Endothelial cell of umbilical vein (primary cell): ENCODE measurements around the gene TMEM164. TPM values are rescaled to one million over a fixed set of nuclear protein-coding genes. Genes with fewer than 3 reads are reported as not detected.

Experiments
- BruUV-seq: library from RNA; stranded (reverse); fragments of 400-500 nt; replicated peaks from 2 replicates; lab custom pipeline; 2021; lab: Mats Ljungman, UMichigan
- CTCF ChIA-PET: fragments of 300-600, 350-600 bp; sonication (Branson Sonifier 250); formaldehyde crosslinking; loops from one replicate; lab custom pipeline; 2021; ENCODE audit warnings: antibody characterized with exemption, inconsistent platforms; lab: Charles Lee
- POLR2A ChIA-PET: fragments of 300-600, 350-600 bp; sonication (Branson Sonifier 250); formaldehyde crosslinking; loops from one replicate; lab custom pipeline; 2021; ENCODE audit warnings: antibody characterized with exemption, inconsistent platforms; lab: Charles Lee
- DNase-seq: peaks from one replicate; pipeline ENCODE4 v3.0.0-alpha.2; 2011; ENCODE audit warnings: low read depth, low spot score
- FAIRE-seq: peaks from 2 replicates; lab custom pipeline; 2011; peaks lifted over from hg19 to GRCh38; lab: Jason Lieb, UNC
- H2AFZ ChIP-seq: 2 replicates; pipeline ENCODE4 v1.6.0; 2012; ENCODE audit warnings: low read depth, low read length, control low read depth, inconsistent platforms
- H3K27ac ChIP-seq: 2 replicates; pipeline ENCODE4 v1.5.1; 2011; ENCODE audit warnings: low read depth, mild to moderate bottlenecking, control low read depth, low read length, moderate library complexity; ENCODE audit not compliant: insufficient read depth
- H3K27me3 ChIP-seq, 2 experiments: 2 replicates each; pipeline versions ENCODE4 v1.6.0 to v1.6.1; 2011; ENCODE audit warnings: low read length in 2 of 2, mixed read lengths in 1 of 2; ENCODE audit not compliant: control insufficient read depth in 2 of 2, insufficient read depth in 2 of 2
- H3K36me3 ChIP-seq, 2 experiments: 2 replicates in 1 of 2; 3 replicates in 1 of 2; pipeline ENCODE4 v1.5.1; 2011; ENCODE audit warnings: low read length in 2 of 2, mild to moderate bottlenecking in 1 of 2, moderate library complexity in 1 of 2; ENCODE audit not compliant: control insufficient read depth in 2 of 2, insufficient read depth in 2 of 2; ENCODE audit errors: extremely low read depth in 1 of 2
- H3K4me1 ChIP-seq: 3 replicates; pipeline ENCODE4 v1.5.1; 2011; ENCODE audit warnings: mild to moderate bottlenecking, low read length; ENCODE audit not compliant: control insufficient read depth, insufficient read depth; ENCODE audit errors: extremely low read depth
- H3K4me2 ChIP-seq: 2 replicates; pipeline ENCODE4 v1.6.1; 2011; ENCODE audit warnings: low read length, control low read depth, mixed read lengths; ENCODE audit not compliant: insufficient read depth
- H3K4me3 ChIP-seq, 3 experiments: fragments of 200-600 bp in 1 of 3; sonication (generic), shearing (Covaris generic) in 1 of 3; replicated peaks in 1 of 3; 2 replicates each; pipeline ENCODE4 v1.5.1; 2011 to 2016; ENCODE audit warnings: control low read depth in 3 of 3, low read length in 3 of 3, mild to moderate bottlenecking in 2 of 3, inconsistent platforms in 1 of 3, low read depth in 1 of 3, moderate library complexity in 1 of 3; ENCODE audit not compliant: insufficient read depth in 1 of 3
- H3K79me2 ChIP-seq: 2 replicates; pipeline ENCODE4 v1.6.0; 2012; ENCODE audit warnings: low read length, inconsistent platforms; ENCODE audit not compliant: control insufficient read depth, insufficient read depth
- H3K9ac ChIP-seq: replicated peaks from 2 replicates; pipeline ENCODE3; 2011; ENCODE audit warnings: low read length, control low read depth; ENCODE audit not compliant: insufficient read depth; ENCODE audit errors: extremely low read depth
- H3K9me1 ChIP-seq: replicated peaks from 3 replicates; pipeline ENCODE4 v1.6.0; 2011; ENCODE audit warnings: mild to moderate bottlenecking, low read length; ENCODE audit not compliant: control insufficient read depth, insufficient read depth; ENCODE audit errors: extremely low read depth
- H3K9me3 ChIP-seq: replicated peaks from 2 replicates; pipeline ENCODE4 v1.5.1; 2012; ENCODE audit warnings: low read length, inconsistent platforms; ENCODE audit not compliant: control insufficient read depth, insufficient read depth
- H4K20me1 ChIP-seq: replicated peaks from 2 replicates; pipeline ENCODE3; 2011; ENCODE audit warnings: mild to moderate bottlenecking, low read length; ENCODE audit not compliant: control insufficient read depth, insufficient read depth; ENCODE audit errors: extremely low read depth
- EZH2 ChIP-seq: IDR thresholded peaks from 2 replicates; pipeline ENCODE4 v1.6.1; 2012; ENCODE audit warnings: borderline replicate concordance, low read depth, mild to moderate bottlenecking, moderate library complexity, low read length, inconsistent platforms; ENCODE audit not compliant: severe bottlenecking
- FOS ChIP-seq: IDR thresholded peaks from 2 replicates; pipeline ENCODE4 v1.6.1; 2011; ENCODE audit warnings: mild to moderate bottlenecking, low read length, moderate library complexity, borderline replicate concordance; ENCODE audit not compliant: insufficient read depth
- GATA2 ChIP-seq: IDR thresholded peaks from 2 replicates; pipeline ENCODE4 v1.7.0; 2011; ENCODE audit warnings: low read depth, mild to moderate bottlenecking, moderate library complexity, mixed read lengths, low read length; ENCODE audit not compliant: insufficient read length, insufficient read depth
- JUN ChIP-seq: IDR thresholded peaks from 2 replicates; pipeline ENCODE4 v1.6.1; 2011; ENCODE audit warnings: borderline replicate concordance, low read depth; ENCODE audit not compliant: insufficient read length, insufficient read depth
- MYC ChIP-seq: IDR thresholded peaks from one replicate; pipeline ENCODE4 v1.6.1; 2011; ENCODE audit warnings: mild to moderate bottlenecking, low read depth, low read length
- POLR2AphosphoS5 ChIP-seq: IDR thresholded peaks from 2 replicates; pipeline ENCODE4 v1.6.1; 2012; ENCODE audit warnings: low read depth, mild to moderate bottlenecking, control low read depth, low read length, moderate library complexity; ENCODE audit not compliant: insufficient read depth
- dilution Hi-C: fragments of 300-500 bp; cut with MboI; formaldehyde crosslinking; loops from one replicate; pipeline ENCODE4 v1.15.0; 2019; ENCODE audit warnings: low sequenced_read_pairs; ENCODE audit not compliant: extremely low pct_ligation_motif_present
- intact Hi-C: fragments of 100-400 bp; cut with micrococcal nuclease; formaldehyde crosslinking; loops from one replicate; pipeline ENCODE4 v1.10.0; 2022
- polyA plus RNA-seq, 4 experiments: library from polyadenylated mRNA; depleted of rRNA in 3 of 4; stranded (reverse) in 3 of 4; unstranded in 1 of 4; fragments of >200 nt; gene quantifications; 2 replicates each; pipeline versions ENCODE4 v1.2.1 to v1.2.3, GENCODE V29; 2011 to 2012; ENCODE audit warnings: missing spikeins in 1 of 4
- total RNA-seq: library from RNA; stranded (reverse); gene quantifications from 2 replicates; pipeline ENCODE4 v1.2.3, GENCODE V29; 2021

The TMEM164 gene
- total and polyA plus RNA-seq, 2 donors (not counting 3 experiments of a cell fraction or from before 2014, with no cell fraction given): 12.8 to 22.2 TPM

DNA sequence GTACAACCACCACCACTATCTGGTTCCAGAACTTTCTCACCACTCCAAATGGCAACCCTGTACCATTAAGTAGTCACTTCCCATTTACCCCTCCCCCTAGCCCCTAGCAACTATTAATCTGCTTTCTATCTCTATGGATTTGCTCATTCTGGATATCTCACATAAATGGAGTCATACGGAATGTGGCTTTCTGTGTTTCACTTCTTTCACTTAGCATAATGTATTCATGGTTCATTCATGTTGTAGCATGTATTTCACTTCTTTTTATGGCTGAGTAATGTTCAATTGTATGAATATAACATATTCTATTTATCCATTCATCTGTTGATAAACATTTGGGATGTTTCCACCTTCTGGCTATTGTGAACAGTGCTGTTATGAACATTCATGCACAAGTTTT is 210.3 kb downstream of the TMEM164 start:
- Histone ChIP-seq H3K27ac (no peak overlapping the region), H4K20me1 (no peaks in the 10 kb centered on the region), H3K79me2 (no peaks in the 10 kb centered on the region), H3K36me3 (no peaks in the 10 kb centered on the region), H3K27me3 (no peaks in the 10 kb centered on the region), H3K4me3 (no peak overlapping the region), H3K9ac (no peak overlapping the region), H3K9me3 (no peaks in the 10 kb centered on the region), H3K9me1 (no peaks in the 10 kb centered on the region), H2AFZ (no peak overlapping the region), H3K4me1 (peaks cover 21% of the 10 kb centered on the region), H3K4me2 (no peak overlapping the region)
- POLR2A ChIA-PET: no interaction called here
- intact Hi-C loops (loop anchor here (5.0 kb wide), 1 partner anchor 104 kb away; the partner anchor contains the start of gene AMMECR1), dilution Hi-C loops (no loop called here)
- no TSS peak for BruUV-seq
- DNase-seq (no peak), FAIRE-seq (no peak)
- TF ChIP-seq POLR2AphosphoS5: no peak
- TF ChIP-seq FOS: no peak
- TF ChIP-seq GATA2: no peak
- no peak for TF ChIP-seq EZH2
- no peak for TF ChIP-seq JUN
- CTCF ChIA-PET: no interaction called here

GRCh38 chrX:110214684-110215083 is 211.8 kb downstream of the TMEM164 start:
- Histone ChIP-seq H2AFZ (no peak overlapping the region), H3K4me3 (no peak overlapping the region), H4K20me1 (no peaks in the 10 kb centered on the region), H3K4me2 (no peak overlapping the region), H3K9me1 (no peaks in the 10 kb centered on the region), H3K4me1 (peaks cover 21% of the 10 kb centered on the region), H3K36me3 (no peaks in the 10 kb centered on the region), H3K27me3 (no peaks in the 10 kb centered on the region), H3K9ac (no peak overlapping the region), H3K79me2 (no peaks in the 10 kb centered on the region), H3K27ac (no peak overlapping the region), H3K9me3 (no peaks in the 10 kb centered on the region)
- intact Hi-C loops: loop anchor here (5.0 kb wide), 1 partner anchor 103 kb away; the partner anchor contains the start of gene AMMECR1
- TF ChIP-seq EZH2 (no peak), POLR2AphosphoS5 (no peak), GATA2 (no peak), MYC (no peak)
- POLR2A ChIA-PET: no interaction called here
- dilution Hi-C loops: no loop called here
- no TSS peak for BruUV-seq
- CTCF ChIA-PET: no interaction called here
- FAIRE-seq: no peak
- no peak for DNase-seq
